ENCODE results near the gene HAPLN3. TPM values are rescaled to one million over a fixed set of nuclear protein-coding genes. Genes with fewer than 3 reads are reported as not detected.
"Not testable (repeated sequence)": the region's sequence is repeated elsewhere in the genome, so short reads cannot be mapped to it uniquely, and the experiment has no call there.

The HAPLN3 gene
- total RNA-seq, 2 donors from 2014 or later = 1.9 to 3.6 TPM

- DNase-seq = no peak
- Histone ChIP-seq H3K27ac (no peak overlapping the region), H3K4me3 (no peak overlapping the region), H3K27me3 (no peaks in the 10 kb centered on the region), H3K36me3 (no peaks in the 10 kb centered on the region), H3K4me1 (no peaks in the 10 kb centered on the region), H3K9ac (ENCODE audit: low read depth in 2 of 2, low read length in 2 of 2) (no peak overlapping the region), H3K9me3 (no peaks in the 10 kb centered on the region)
- TF ChIP-seq CTCF (IDR thresholded peaks at IDR 0.05) = no peak
- intact Hi-C loops (cut with DNase I) = no loop called here
Measured at GRCh38 chr15:88932875-88933330, 37.6 kb upstream of the HAPLN3 start.

GRCh38 chr15:88932271-88932874 lies 37.0 kb upstream of the HAPLN3 start:
- Histone ChIP-seq H3K4me1 (no peaks in the 10 kb centered on the region), H3K36me3 (no peaks in the 10 kb centered on the region), H3K9me3 (no peaks in the 10 kb centered on the region), H3K9ac (ENCODE audit: low read depth in 2 of 2, low read length in 2 of 2) (no peak overlapping the region), H3K4me3 (no peak overlapping the region), H3K27ac (no peak overlapping the region), H3K27me3 (no peaks in the 10 kb centered on the region)
- TF ChIP-seq CTCF (IDR thresholded peaks at IDR 0.05) = no peak
- no peak for DNase-seq
- intact Hi-C loops (cut with DNase I) = no loop called here

GRCh38 chr15:88930579-88930978 lies 35.2 kb upstream of the HAPLN3 start:
- Histone ChIP-seq H3K9ac (ENCODE audit: low read depth in 2 of 2, low read length in 2 of 2) (no peak overlapping the region), H3K36me3 (no peaks in the 10 kb centered on the region), H3K27me3 (no peaks in the 10 kb centered on the region), H3K4me3 (no peak overlapping the region), H3K4me1 (no peaks in the 10 kb centered on the region), H3K27ac (no peak overlapping the region), H3K9me3 (no peaks in the 10 kb centered on the region)
- intact Hi-C loops (cut with DNase I) = no loop called here
- TF ChIP-seq CTCF (IDR thresholded peaks at IDR 0.05) = no peak
- no peak for DNase-seq

- H3K27me3 ChIP-seq; intact Hi-C loops (cut with DNase I); H3K4me3 ChIP-seq: not testable (repeated sequence)
Measured at GRCh38 chr15:88929358-88930098, 34.2 kb upstream of the HAPLN3 start.

GRCh38 chr15:88928192-88928591 lies 32.8 kb upstream of the HAPLN3 start:
- H3K4me3 ChIP-seq; DNase-seq; intact Hi-C loops (cut with DNase I): not testable (repeated sequence)

More at GRCh38 chr15:88929358-88930098, 34.2 kb upstream of the HAPLN3 start:
- H3K36me3 ChIP-seq; H3K9me3 ChIP-seq; H3K4me1 ChIP-seq; H3K27ac ChIP-seq; DNase-seq; H3K9ac ChIP-seq (ENCODE audit: low read depth in 2 of 2, low read length in 2 of 2): not testable (repeated sequence)

GRCh38 chr15:88925648-88926047 lies 30.3 kb upstream of the HAPLN3 start:
- H3K4me1 ChIP-seq; H3K9me3 ChIP-seq; H3K36me3 ChIP-seq; H3K27me3 ChIP-seq; H3K4me3 ChIP-seq; intact Hi-C loops (cut with DNase I); H3K9ac ChIP-seq (ENCODE audit: low read depth in 2 of 2, low read length in 2 of 2); H3K27ac ChIP-seq; DNase-seq: not testable (repeated sequence)

More at GRCh38 chr15:88928192-88928591, 32.8 kb upstream of the HAPLN3 start:
- H3K27ac ChIP-seq; H3K36me3 ChIP-seq; H3K9ac ChIP-seq (ENCODE audit: low read depth in 2 of 2, low read length in 2 of 2); H3K4me1 ChIP-seq; H3K9me3 ChIP-seq; H3K27me3 ChIP-seq: not testable (repeated sequence)

- H3K27me3 ChIP-seq; H3K36me3 ChIP-seq; DNase-seq; intact Hi-C loops (cut with DNase I); H3K9me3 ChIP-seq; H3K9ac ChIP-seq (ENCODE audit: low read depth in 2 of 2, low read length in 2 of 2); H3K4me3 ChIP-seq; H3K4me1 ChIP-seq; H3K27ac ChIP-seq: not testable (repeated sequence)
Measured at GRCh38 chr15:88920892-88921435, 25.6 kb upstream of the HAPLN3 start.
